Stimulated activated effector memory CD8-positive, alpha-beta T cell treated with anti-CD3 and anti-CD28 coated beads, Interleukin-12 subunit alpha, Interleukin-12 subunit beta, amount 100 ng/mL, for 72 hours (primary cell): ENCODE data around the gene BAX.

ENCODE experiments used
- ATAC-seq: fragments of 150-1000 bp; cut with Tn5 transposase; 2 replicates; pipeline ENCODE4 v1.10.0; 2021
- DNase-seq, 2 donors: peaks; one replicate each; pipeline ENCODE4 v3.0.0; 2021 to 2022; ENCODE audit warnings: low spot score in 2 of 2
- H3K27ac Mint-ChIP-seq: one replicate; pipeline ENCODE4 v1.8.0; 2022; ENCODE audit warnings: mild to moderate bottlenecking, mixed read lengths
- H3K36me3 Mint-ChIP-seq: one replicate; pipeline ENCODE4 v1.8.0; 2022; ENCODE audit warnings: mild to moderate bottlenecking, mixed read lengths
- H3K4me1 Mint-ChIP-seq: one replicate; pipeline ENCODE4 v1.8.0; 2022; ENCODE audit warnings: mixed read lengths
- H3K4me3 Mint-ChIP-seq: one replicate; pipeline ENCODE4 v1.8.0; 2022; ENCODE audit warnings: mild to moderate bottlenecking, mixed read lengths
- H3K9me3 Mint-ChIP-seq: one replicate; pipeline ENCODE4 v1.8.0; 2022; ENCODE audit warnings: mixed read lengths

The BAX gene

DNA sequence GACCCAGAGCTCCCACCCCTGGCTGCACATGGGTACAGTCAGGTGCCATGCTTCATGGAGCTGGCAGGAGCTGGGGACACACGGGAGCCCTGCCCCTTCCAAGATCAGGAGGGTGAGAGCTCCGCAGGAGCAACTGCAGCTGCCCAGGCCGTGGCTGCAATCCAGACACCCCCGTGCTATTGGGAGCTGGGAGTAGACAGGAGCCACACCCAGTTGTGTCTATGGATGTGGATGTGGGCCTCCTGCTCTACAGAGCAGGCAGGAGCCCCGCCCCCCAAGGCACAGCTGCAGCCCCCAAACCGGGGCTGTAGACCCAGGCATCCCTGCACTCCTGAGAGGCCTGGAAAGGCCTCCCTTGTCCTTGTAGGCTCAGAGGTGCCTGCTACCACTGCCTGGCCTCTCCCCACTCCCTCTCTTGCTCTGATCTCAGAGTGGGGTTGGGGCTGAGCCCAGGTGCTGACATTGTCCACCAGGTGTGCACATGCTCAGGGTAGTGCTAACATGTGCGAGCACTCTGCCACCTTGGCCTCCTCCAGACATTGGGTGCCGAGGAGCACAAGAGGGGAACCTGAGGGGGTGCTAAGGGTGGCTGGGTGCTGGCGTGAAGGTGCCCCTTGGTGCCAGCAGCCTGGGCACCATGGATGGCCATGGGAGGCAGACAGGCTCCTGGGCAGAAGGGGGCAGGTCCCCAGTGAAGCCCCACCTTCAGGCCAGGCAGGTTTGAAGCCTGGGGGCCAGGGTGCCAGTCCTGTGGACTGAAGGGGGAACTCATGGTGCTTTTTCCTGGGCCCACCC, 8.0 kb upstream of the BAX start:
- H3K4me1 Mint-ChIP-seq = no peaks in the 10 kb centered on the region
- no peaks in the 10 kb centered on the region for H3K9me3 Mint-ChIP-seq
- H3K27ac Mint-ChIP-seq = no peak overlapping the region
- DNase-seq = no peak
- ATAC-seq = no peak
- H3K36me3 Mint-ChIP-seq = peaks cover 5% of the 10 kb centered on the region
- no peak overlapping the region for H3K4me3 Mint-ChIP-seq

DNA sequence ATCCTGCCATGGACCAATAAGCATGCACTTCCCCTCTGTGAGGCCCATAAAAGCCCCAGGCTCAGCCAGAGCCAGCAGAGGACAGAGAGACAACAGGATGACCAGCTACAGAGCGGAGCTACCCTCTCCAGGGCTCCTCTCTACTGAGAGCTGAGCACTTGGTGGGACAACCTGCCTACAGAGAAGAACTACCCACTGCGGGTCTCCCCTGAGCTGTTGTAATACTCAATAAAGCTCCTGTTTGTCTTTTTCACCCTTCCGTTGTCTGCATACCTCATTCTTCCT, 7.5 kb upstream of the BAX start:
- Mint-ChIP-seq H3K4me3 (no peak overlapping the region), H3K36me3 (peaks cover 5% of the 10 kb centered on the region), H3K4me1 (no peaks in the 10 kb centered on the region), H3K27ac (no peak overlapping the region), H3K9me3 (no peaks in the 10 kb centered on the region)
- DNase-seq (no peak), ATAC-seq (no peak)

DNA sequence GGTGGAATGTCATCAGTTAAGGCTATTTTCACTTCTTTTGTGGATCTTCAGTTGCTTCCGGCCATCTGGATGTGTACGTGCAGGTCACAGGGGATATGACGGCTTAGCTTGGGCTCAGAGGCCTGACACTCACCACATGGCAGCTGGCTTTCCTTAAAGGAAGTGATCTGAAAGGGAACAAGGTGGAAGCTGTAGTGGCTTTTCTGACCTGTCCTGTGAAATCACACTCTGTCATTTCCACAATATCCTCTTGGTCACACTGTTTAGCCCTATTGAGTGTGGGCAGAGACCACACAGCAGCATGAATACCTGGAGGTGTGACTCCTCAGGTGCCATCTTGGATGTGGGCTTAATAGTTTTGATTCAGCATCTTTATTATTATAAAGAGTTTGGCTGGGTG, 4.5 kb upstream of the BAX start:
- ATAC-seq = no peak
- no peak overlapping the region for H3K27ac Mint-ChIP-seq
- H3K4me1 Mint-ChIP-seq = peaks cover 1% of the 10 kb centered on the region
- no peak overlapping the region for H3K4me3 Mint-ChIP-seq
- no peak for DNase-seq
- H3K9me3 Mint-ChIP-seq = no peaks in the 10 kb centered on the region
- H3K36me3 Mint-ChIP-seq = peaks cover 10% of the 10 kb centered on the region

DNA sequence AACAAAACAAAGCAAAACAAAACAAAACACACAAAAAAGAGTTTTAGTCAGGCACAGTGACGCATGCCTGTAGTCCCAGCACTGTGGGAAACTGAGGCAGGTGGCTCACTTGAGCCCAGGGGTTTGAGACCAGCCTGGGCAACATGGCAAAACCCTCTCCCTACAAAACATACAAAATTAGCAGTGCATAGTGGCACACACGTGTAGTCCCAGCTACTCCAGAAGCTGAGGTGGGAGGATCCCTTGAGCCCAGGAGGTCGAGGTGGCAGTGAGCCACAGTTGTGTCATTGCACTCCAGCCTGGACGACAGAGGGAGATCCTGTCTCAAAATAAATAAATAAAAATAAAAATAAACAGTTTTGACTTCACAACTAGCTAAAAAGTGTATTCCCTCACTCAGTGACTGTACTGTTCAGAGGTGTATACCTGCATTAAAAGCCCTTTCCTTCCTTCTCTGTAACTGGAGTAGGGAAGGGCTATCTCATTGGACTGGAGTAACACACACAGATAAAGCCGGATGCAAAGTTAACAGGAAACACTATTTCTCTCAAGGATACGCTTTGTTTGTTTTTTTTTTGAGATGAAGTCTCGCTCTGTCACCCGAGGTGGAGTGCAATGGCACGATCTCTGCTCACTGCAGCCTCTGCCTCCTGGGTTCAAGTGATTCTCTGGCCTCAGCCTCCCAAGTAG, 3.7 kb upstream of the BAX start:
- no peak for DNase-seq
- Mint-ChIP-seq H3K4me1 (peaks cover 9% of the 10 kb centered on the region), H3K27ac (no peak overlapping the region), H3K9me3 (no peaks in the 10 kb centered on the region), H3K36me3 (peaks cover 18% of the 10 kb centered on the region), H3K4me3 (no peak overlapping the region)
- no peak for ATAC-seq

DNA sequence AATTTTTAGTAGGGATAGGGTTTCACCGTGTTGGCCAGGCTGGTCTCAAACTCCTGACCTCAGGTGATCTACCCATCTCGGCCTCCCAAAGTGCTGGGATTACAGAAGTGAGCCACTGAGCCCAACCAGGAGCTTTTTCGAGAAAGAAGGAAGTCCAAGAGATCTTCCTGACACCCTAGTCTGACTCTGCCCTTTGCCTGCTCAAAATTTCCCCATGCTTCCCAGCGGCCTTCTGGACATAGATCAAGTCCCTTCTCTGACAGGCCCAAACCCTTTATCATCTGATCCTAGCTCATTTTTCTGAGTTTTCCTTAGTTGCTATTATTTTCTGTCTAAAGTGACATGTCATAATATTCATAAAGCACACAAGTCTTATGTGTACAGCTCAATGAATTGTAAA, 1.5 kb upstream of the BAX start:
- DNase-seq = no peak
- Mint-ChIP-seq H3K4me1 (peaks cover 24% of the 10 kb centered on the region), H3K4me3 (no peak overlapping the region), H3K9me3 (no peaks in the 10 kb centered on the region), H3K27ac (no peak overlapping the region), H3K36me3 (peaks cover 40% of the 10 kb centered on the region)
- no peak for ATAC-seq

DNA sequence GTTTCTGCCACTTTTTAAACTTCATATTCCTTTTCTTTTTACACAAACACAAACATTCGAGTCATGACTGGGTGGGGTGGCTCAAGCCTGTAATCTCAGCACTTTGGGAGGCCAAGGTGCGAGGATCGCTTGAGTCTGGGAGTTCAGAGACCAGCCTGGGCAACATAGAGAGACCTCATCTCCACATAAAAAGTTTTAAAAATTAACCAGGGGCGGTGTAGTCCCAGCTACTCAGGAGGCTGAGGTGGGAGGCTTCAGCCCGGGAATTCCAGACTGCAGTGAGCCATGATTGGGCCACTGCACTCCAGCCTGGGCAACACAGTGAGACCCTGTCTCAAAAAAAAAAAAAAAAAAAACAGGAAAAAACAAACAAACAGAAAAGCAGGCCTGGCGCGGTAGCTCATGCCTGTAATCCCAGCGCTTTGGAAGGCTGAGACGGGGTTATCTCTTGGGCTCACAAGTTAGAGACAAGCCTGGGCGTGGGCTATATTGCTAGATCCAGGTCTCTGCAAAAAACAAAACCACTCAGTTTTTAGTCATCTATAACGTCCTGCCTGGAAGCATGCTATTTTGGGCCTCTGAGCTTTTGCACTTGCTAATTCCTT, 583 bp upstream of the BAX start:
- H3K36me3 Mint-ChIP-seq = peaks cover 50% of the 10 kb centered on the region
- peak overlapping the region; percentile 93 for H3K27ac Mint-ChIP-seq
- no peak for ATAC-seq

DNA sequence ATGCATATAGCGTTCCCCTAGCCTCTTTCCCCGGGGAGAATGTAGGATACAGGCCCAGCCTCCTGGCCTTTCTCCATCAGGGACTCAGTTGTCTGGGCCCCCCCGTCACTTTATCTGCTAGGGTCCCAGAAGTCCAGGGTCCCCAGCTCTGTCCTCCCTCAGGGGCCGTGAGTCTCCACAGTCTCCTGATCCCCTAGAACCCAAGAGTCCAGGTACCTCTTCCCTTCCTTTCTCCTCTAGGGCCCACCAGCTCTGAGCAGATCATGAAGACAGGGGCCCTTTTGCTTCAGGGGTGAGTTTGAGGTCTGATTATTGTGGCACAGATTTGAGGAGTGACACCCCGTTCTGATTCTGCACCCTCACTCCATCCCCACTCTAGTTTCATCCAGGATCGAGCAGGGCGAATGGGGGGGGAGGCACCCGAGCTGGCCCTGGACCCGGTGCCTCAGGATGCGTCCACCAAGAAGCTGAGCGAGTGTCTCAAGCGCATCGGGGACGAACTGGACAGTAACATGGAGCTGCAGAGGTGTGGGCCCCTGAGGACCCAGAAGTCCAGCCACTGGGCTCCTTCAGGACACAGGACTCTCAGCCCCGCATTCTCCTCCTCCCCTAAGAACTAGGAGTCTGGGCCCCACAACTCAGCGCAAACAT, 758 bp downstream of the BAX start:
- peaks cover 63% of the 10 kb centered on the region for H3K36me3 Mint-ChIP-seq
- DNase-seq = no peak
- H3K4me1 Mint-ChIP-seq = peaks cover 30% of the 10 kb centered on the region
- H3K9me3 Mint-ChIP-seq = no peaks in the 10 kb centered on the region
- no peak for ATAC-seq
- peak overlapping the region; percentile 79 for H3K4me3 Mint-ChIP-seq
- H3K27ac Mint-ChIP-seq = peak overlapping the region; percentile 93

More for the DNA sequence above, 583 bp upstream of the BAX start:
- Mint-ChIP-seq H3K9me3 (no peaks in the 10 kb centered on the region), H3K4me1 (peaks cover 30% of the 10 kb centered on the region), H3K4me3 (peak overlapping the region; percentile 79)
- DNase-seq = no peak

DNA sequence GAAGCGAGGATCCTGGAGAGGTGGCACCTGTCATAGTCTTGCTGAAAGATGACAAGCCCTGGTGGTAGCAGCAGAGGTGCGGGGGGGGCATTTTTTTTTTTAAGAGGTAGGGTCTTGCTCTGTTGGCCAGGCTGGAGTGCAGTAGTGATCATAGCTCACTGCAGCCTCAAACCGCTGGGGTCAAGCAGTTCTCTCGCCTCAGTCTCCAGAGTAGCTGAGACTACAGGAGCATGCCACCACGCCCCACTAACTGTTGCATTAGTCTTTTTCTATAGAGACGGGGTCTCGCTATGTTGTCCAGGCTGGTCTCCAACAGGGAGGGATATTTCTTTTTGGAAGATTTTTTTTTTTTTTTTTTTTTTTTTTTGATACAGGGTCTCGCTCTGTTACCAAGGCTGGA, 3.3 kb downstream of the BAX start:
- ATAC-seq (no peak), DNase-seq (no peak)
- peaks cover 89% of the 10 kb centered on the region for H3K36me3 Mint-ChIP-seq
- H3K4me3 Mint-ChIP-seq = no peak overlapping the region
- H3K9me3 Mint-ChIP-seq = no peaks in the 10 kb centered on the region
- no peak overlapping the region for H3K27ac Mint-ChIP-seq
- H3K4me1 Mint-ChIP-seq = peaks cover 53% of the 10 kb centered on the region

DNA sequence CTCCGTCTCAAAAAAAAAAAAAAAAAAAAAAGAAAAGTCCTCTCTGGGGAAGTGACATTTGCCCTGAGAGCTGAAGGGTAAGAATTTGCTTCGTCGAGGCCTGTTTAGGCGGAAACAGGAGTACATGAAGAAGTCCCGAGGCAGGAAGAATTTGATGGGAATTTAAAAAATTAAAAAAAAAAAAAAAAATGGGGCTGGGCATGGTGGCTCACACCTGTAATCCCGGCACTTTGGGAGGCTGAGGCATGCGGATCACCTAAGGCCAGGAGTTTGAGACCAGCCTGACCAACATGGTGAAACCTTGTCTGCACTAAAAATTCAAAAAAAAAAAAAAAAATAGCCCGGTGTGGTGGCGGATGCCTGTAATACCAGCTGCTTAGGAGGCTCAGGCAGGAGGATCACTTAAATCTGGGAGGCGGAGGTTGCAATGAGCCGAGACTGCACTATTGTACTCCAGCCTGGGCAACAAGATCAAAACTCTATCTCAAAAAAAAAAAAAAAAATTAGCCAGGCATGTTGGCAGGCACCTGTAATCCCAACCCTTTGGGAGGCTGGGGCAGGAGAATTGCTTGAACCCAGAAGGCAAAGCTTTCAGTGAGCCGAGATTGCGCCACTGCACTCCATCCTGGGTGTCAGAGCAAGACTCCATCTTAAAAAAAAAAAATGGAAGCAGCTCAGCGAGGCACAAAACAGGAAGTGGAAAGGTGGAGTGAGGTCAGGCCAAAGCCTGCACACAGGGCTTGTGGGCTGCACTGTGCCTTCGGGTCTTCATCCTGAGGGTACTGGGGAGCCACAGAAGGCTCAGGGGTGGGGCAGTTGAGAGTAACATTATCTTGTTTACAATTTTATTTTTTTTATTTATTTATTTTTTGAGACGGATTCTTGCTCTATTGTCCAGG, 4.9 kb downstream of the BAX start:
- Mint-ChIP-seq H3K27ac (peak overlapping the region; percentile 26), H3K9me3 (no peaks in the 10 kb centered on the region), H3K4me3 (no peak overlapping the region), H3K36me3 (peaks cover 100% of the 10 kb centered on the region), H3K4me1 (peaks cover 68% of the 10 kb centered on the region)
- no peak for DNase-seq
- no peak for ATAC-seq

DNA sequence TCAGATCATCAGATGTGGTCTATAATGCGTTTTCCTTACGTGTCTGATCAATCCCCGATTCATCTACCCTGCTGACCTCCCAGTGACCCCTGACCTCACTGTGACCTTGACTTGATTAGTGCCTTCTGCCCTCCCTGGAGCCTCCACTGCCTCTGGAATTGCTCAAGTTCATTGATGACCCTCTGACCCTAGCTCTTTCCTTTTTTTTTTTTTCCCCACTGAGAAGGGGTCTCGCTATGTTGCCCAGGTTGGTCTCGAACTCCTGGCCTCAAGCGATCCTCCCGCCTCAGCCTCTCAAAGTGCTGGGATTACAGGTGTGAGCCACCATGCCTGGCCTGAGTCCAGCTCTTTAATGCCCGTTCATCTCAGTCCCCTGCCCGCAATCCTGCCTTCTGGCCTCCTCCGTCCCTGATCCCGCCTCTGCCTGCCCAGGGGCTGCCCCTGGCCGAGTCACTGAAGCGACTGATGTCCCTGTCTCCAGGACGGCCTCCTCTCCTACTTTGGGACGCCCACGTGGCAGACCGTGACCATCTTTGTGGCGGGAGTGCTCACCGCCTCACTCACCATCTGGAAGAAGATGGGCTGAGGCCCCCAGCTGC, 6.5 kb downstream of the BAX start:
- Mint-ChIP-seq H3K9me3 (no peaks in the 10 kb centered on the region), H3K4me1 (peaks cover 73% of the 10 kb centered on the region), H3K27ac (peak overlapping the region; percentile 100), H3K4me3 (no peak overlapping the region), H3K36me3 (peaks cover 100% of the 10 kb centered on the region)
- ATAC-seq = no peak
- no peak for DNase-seq

DNA sequence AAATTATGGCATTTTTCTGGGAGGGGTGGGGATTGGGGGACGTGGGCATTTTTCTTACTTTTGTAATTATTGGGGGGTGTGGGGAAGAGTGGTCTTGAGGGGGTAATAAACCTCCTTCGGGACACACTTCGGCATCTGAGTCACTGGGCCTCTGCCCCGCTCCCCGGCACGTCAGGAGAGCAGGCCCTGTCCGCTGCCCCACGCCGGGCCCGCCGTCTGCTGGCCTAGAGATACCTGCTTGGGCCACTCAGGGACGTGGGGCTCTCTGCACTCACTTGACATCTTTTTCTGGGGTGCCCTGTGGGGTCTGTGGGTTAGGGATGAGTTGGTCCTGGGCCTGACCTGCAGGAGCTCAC, 7.0 kb downstream of the BAX start:
- peaks cover 100% of the 10 kb centered on the region for H3K36me3 Mint-ChIP-seq
- peaks cover 73% of the 10 kb centered on the region for H3K4me1 Mint-ChIP-seq
- H3K9me3 Mint-ChIP-seq = no peaks in the 10 kb centered on the region
- DNase-seq (no peak), ATAC-seq (no peak)
- H3K4me3 Mint-ChIP-seq = peak overlapping the region; percentile 100
- peak overlapping the region; percentile 100 for H3K27ac Mint-ChIP-seq

DNA sequence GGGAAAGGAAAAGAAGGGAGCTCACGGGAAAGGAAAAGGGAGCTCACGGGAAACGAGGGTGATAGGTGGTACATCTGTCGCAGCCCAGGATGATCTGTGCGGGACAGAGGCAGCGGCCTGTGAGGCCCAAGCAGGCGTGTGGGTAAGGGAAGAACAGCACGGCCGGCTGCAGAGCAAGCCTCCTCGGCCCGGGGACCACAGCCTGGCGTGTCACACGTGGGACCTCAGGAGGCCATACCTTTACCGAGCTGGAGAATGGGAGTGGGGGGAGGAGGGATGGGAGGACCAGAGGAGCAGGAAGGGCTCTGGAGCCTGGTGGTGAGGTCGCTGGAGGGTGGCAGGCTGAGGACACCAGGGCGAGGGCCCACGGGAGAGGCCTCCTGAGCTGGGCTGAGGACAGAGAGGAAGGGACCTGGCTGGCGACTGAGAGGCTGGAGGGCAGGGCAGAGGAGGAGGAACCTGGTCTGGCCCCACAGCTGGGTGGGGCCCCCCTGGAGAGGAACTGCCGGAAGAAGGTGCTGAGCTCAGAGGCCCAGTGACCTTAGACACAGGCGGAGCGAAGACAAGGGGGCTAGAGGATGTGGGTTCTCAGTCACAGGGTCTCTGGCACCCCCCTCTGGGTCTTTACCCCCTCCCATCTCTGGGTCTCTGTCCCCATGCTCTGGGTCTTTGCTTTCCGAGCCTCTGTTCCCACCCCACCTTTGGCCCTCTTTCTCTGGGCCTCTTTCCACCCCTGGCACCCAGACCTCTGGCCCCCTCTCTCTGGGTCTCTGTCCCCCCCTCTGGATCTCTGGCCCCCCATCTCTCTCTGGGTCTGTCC, 7.6 kb downstream of the BAX start:
- Mint-ChIP-seq H3K4me3 (peak overlapping the region; percentile 100), H3K9me3 (no peaks in the 10 kb centered on the region), H3K27ac (peak overlapping the region; percentile 100), H3K4me1 (peaks cover 73% of the 10 kb centered on the region), H3K36me3 (peaks cover 100% of the 10 kb centered on the region)
- DNase-seq = peak in 1 of 2 donors; percentile 71
- ATAC-seq = peak; percentile 24

DNA sequence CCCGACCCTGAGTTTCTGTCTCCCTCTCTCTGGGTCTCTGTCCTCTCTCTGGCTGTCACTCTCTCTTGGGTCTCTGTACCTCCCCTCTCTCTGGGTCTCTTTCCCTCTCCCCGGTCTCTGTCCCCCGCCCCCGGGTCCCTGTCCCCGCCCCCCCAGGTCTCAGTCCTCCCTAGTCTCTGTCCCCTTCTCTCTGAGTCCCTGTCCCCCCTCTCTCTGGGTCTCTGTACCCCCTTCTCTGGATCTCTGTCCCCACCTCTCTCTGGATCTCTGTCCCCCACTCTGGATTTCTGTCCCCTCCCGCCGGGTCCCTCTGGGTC, 8.1 kb downstream of the BAX start:
- H3K4me3 Mint-ChIP-seq = peak overlapping the region; percentile 100
- DNase-seq = no peak
- peaks cover 100% of the 10 kb centered on the region for H3K36me3 Mint-ChIP-seq
- H3K27ac Mint-ChIP-seq = peak overlapping the region; percentile 100
- peaks cover 74% of the 10 kb centered on the region for H3K4me1 Mint-ChIP-seq
- no peak for ATAC-seq
- H3K9me3 Mint-ChIP-seq = no peaks in the 10 kb centered on the region
